ENCODE measurements around the gene DNAAF5.
A peak's percentile ranks its signal among the peaks of the same experiment; 100 is the strongest.

Gene DNAAF5

GRCh38 chr7:707296-708000 is 19.1 kb upstream of the DNAAF5 start:
- no peak for DNase-seq

- no peak for DNase-seq
Observed at GRCh38 chr7:710161-710560, 16.3 kb upstream of the DNAAF5 start.

DNA sequence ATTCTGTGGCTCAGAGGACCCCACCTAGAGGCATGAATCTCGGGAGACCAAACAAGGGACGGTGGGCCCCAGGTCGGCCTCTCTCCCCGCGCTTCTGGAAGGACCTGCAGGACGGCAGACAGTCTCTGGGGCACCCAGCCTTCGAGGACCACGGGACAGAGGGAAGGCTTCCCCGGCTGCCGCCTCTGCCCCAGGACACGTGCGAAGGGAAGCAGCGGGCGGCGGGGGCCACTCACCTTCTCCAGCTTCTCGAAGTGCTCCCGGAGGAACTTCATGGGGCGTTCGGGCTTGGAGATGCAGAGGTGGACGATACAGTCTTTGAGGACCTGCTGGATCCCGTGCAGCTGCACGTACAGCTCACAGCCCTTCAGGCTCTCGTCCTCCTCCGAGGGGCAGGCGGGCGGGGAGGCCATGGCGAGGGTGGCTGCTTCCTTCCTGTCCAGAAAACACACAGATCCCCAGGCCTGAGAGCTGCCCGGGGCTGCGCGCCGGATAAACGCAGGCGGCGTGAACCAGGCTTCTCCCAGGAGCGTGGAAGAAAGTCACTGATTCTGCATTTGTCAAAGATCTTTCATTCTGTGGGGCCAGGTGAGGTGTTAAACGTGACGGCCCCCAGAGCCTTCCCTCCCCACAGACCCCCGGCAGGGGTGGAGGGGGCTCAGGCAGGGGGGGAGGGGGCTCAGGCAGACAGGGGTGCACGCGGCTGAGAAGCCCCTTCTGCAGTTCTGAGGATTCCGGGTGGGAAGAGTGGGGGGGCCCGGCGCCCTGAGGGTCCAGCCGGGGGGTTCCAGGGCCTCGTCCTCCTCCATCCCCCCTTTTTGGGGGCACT is 15.2 kb upstream of the DNAAF5 start:
- DNase-seq = no peak

DNA sequence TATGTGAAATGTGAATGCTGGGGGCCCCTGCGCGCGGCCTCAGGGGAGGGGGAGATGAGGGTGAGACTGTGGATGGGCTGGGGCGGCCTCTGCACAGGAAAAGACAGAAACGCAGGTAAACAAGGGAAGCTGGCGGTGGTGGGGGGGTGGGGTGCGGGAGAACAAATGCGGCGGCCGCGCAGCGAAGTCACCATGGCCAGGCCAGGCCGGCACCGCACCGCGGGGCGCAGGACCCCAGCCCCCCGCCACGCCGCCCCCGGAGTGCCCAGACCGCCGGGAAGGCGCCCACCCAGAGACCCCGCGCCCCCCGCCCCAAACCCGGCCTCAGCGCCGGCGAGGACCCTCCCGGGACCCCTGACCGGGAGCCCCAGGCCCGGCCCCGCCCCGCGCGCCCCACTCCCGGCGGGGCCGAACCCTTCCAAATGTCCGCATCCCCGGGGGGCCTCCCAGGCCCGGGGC is 14.5 kb upstream of the DNAAF5 start:
- no peak for DNase-seq

DNA sequence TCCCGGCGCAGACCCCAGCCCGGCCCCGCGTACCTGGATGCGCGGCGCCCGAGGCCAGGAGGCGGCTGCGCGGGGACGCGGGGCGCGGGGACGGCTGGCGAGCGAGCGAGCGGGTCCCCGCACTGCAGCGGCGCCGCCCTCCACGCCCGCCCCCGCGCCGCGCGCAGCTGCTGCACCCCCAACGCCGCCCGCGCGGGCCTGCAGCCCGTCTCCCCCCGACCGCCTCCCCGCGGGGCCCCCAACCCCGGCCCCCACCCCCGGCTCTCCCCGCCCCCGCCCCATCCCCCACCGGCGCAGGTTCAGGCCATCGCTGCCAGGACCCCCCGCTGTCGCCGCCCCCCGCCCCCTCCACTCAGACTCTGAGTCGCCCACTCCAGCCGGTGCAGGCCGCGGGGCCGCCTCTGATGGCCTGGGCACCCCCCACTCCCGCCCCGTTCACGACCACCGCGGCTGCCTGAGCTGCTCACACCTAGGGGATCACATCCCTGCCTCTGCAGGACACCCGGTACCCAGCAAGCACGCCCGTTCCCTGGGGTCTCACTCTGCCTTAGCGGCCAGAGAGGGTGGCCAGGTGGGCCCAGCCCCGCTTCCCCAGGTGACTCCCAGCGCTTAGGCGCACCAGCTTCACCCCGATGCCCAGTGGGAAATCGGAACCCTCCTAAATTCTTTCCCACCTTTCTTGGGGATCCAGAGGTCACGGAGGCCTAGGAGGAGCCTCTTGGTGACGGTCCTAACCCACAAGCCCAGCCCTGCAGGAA is 13.9 kb upstream of the DNAAF5 start:
- DNase-seq = peak; percentile 32

DNA sequence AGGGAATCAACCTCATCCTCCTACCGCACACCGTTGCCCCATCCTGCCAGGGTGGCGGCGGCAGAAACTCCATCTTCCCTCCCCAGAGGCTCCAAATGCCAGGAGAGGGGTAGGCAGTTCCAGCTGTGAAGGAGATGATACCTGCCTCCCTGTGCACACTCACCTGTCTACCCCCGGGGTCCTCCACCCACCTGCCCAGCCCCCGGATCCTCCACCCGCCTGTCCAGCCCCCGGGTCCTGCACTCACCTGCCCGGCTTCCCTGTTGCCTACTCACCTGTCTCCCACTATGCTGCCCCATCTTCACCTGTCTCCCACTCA is 13.4 kb upstream of the DNAAF5 start:
- DNase-seq = no peak

DNA sequence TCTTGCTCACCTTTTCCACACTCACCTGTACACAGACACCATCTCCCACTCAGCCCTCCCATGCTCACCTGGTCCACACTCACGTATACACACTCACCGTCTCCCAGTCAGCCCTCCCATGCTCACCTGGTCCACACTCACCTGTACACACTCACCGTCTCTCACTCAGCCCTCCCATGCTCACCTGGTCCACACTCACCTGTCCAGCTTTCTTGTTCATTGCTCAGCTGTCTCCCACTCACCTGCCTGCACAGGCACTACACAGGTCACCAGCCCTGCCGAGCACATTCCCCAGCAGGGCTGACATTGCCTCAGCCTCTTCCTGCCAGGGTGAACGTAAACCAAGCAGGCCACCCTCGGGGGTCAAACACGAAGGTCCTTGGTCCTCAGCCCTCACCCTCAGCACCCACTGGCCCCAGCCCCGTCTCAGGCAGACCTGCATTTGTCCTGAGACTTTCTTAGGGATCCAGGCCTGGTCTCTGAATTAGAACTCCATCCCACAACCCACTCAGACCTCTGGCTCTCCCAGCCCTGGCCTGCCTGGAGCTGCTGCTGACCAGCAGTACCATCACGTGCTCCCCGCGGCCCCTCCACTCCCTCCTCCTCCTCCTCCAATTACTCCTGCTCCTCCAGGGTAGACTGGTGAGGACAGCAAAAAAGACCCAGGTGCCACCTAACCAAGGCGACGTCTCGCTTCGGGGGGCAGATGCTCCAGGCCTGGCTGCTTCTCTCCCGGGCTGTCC is 12.8 kb upstream of the DNAAF5 start:
- DNase-seq = no peak

- DNase-seq = no peak
Observed at GRCh38 chr7:714251-714671, 12.2 kb upstream of the DNAAF5 start.

DNA sequence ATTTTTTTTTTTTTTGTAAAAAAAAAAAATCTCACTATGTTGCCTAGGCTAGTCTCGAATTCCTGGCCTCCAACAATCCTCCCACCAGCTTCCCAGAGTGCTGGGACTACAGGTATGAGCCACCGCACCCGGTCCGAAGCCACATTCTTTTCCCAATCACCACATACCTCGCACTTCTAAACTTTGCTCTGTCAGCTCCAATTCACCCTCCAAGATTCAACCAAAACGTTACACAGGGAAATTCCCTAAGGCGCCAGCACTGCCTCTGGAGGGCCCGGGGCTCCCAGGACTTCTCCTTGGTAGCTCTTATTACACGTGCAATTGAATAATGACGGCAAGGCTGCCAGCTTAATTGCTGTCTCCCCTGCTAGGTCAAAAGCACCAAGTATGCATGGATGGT is 10.3 kb upstream of the DNAAF5 start:
- no peak for DNase-seq

DNA sequence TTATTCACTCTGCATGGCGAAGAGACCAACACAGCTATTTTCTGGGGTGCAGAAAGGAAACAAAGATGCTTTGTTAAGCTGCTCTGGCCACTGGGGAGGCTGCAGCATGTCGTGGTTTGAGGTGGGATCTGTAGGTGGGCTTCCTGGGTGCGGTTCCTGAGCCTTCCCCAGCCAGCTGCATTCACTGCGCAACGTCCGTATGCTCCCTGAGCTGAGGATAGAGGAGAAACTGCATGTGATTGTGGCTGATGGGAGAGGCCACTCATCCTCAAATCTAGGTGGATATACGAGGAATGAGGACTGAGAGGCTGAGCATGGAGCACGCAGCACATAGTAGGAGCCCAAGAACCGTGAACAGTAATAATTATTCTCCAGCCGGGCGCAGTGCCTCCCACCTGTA is 9.9 kb upstream of the DNAAF5 start:
- DNase-seq = no peak

- DNase-seq = no peak
Observed at GRCh38 chr7:721619-722248, 4.8 kb upstream of the DNAAF5 start.

- DNase-seq = no peak
Observed at GRCh38 chr7:723541-723940, 3.0 kb upstream of the DNAAF5 start.

GRCh38 chr7:724298-724697 is 2.2 kb upstream of the DNAAF5 start:
- no peak for DNase-seq

DNA sequence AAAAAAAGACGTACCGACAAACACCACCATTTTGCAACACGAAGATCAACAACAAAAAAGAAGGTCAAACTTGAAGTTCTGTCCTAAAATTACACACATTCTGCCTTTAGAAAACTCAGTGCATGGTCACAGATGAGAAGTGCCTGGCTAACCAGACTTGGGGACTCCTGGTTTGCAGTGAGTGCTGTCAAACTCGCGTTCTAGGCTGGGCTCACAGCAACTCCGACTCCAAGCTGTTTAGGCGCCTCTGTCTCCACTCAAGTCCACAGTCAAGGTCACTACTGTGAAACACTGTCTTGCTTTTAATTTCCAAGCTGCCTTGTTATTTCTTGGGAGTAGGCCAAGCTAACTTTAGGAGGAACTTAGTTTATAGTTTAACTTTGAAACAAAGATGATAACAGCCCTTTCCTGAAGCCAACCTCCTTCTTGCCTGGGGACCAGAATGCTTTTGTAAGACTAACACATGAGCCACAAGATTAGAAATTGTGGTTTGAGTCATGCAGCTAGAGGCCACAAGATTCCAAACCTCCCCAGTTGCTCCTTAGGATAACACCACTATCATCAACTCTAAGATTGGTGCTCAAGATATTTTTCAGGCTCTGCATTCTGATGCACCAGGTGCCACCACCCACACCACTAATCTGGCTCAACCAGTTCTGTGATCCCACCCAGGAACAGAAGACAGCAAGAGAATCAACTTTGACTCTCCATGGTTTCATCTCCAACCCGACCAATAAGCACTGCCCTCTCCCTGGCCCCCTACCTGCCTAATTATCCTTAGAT is 1.1 kb upstream of the DNAAF5 start:
- no peak for DNase-seq

DNA sequence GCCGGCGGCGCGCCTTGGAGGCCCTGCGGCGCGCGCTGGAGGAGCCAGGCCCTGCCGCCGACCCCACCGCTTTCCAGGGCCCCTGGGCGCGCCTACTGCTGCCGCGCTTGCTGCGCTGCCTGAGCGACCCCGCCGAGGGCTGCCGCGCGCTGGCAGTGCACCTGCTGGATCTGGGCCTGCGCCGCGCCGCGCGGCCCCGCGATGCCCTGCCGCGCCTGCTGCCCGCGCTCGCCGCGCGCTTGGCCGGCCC is 280 bp downstream of the DNAAF5 start:
- DNase-seq = no peak

GRCh38 chr7:727104-727805 is 756 bp downstream of the DNAAF5 start, which contains the start of gene PRKAR1B:
Gene PRKAR1B (minus strand): TSS chr7:727281. CDS start chr7:711505, 15,776 bp downstream.
- no peak for DNase-seq

DNA sequence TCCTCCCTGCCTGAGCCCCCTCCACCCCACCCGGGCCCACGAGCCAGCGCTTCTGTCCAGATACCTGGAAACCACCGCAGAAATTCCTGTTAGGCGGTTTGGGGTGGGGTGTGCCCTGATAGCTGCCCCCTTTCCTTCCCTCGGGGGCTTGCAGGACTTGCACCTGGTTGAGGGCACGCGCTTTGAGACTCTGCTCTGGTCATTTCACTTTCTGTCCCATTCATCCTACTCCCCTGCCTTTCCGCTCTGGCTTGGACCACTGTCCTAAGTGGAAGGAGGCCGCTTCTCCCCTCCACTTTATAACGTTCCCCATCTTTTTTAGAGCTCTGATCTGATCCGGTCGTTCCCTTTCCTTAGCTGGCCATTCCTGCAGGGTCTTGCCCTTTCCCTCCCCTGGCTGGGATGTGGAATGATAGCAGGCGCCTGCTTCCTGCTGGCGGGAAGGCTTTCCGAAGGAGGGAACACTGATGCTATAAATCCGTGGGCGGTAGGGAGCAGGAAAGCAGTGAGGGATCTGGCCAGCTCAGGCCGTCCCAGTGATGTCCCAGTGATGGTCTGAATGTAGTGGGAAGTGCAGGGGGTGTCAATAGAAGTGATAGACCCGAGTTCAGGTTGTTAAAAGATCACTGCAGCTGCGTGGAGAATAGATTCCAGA is 1.4 kb downstream of the DNAAF5 start:
- no peak for DNase-seq

DNA sequence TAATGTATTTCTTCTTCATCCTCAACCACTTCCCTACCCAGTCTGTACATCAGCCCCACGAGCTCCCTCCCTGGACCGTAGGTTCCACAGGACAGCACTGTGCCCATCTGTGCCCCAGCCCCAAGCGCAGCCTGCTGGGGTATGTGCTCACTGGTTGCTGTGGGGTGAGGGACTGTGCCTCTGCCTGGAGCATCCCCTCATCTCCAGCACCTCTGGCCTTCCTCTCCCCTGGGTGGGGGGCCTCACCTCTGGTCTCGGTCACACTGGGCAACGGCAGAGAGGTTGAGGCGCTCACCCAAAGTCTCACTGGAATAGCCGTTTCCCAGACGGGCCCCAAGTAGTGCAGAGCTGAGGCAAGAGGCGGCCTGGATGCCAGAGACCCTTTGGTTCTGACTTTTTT is 2.1 kb downstream of the DNAAF5 start:
- no peak for DNase-seq

DNA sequence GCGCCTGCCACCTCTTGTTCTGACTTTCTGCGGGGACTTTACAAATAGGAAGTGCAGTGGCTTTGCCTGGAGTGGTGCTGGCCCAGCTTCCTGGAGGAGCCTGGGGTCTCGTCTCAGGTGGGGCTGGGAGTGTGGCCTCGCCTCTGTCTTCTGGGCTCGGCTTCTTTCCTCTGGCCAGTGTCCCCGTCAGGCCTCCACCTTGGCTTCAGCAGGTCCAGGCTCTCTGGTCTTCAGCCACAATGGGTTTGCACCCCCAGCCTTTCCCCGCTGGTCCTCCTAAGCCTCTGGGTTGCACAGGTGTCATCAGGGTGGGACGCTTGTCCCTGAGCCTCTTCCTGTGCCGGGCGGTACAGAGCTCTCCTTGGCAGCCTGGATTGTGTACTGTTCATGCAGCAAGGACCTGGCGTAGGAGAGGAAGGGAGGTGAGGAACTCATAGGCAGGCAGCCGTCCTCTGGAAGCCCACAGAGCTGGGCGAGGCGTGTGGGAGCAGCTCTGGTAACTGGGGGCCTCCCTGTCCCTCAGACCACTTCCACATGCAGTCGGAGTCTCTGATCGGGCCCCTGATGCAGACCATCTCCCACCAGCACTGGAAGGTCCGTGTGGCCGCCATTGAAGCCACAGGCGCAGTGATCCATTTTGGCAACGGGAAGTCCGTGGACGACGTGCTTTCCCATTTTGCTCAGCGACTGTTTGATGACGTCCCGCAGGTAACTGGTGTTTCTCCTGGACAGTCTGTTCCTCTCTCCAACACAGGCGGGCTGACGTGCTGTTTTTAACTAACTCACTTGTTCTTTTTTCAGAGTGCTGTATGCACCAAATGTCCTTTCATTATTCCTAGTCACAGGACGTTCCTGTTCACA is 2.9 kb downstream of the DNAAF5 start:
- no peak for DNase-seq
